ENCODE results near the gene AGAP1.

GRCh38 chr2:235784788-235785187 lies 290.9 kb downstream of the AGAP1 start:
- TF ChIP-seq CTCF (IDR thresholded peaks at IDR 0.05), result no peak
- TF ChIP-seq POLR2A (IDR thresholded peaks at IDR 0.05), result no peak

Measured in uterus (tissue), 2 donors.